Panc1 (cell line): ENCODE data around the gene ERFL. TPM values are rescaled to one million over a fixed set of nuclear protein-coding genes. Genes with fewer than 3 reads are reported as not detected.
A peak's percentile ranks its signal among the peaks of the same experiment; 100 is the strongest.

Experiments
- ATAC-seq: fragments of 200-7000 bp; cut with Tn5 transposase; 2 replicates; pipeline ENCODE4 v1.9.1; 2020; ENCODE audit warnings: mild to moderate bottlenecking, moderate library complexity
- BruUV-seq: library from RNA; stranded (reverse); fragments of 400-500 nt; replicated peaks from 2 replicates; lab custom pipeline; 2021; lab: Mats Ljungman, UMichigan
- CTCF ChIA-PET: fragments of 300-600 bp; sonication (Branson Sonifier 250); formaldehyde crosslinking; loops from one replicate; lab custom pipeline; 2022; ENCODE audit warnings: antibody characterized with exemption; lab: Charles Lee
- POLR2A ChIA-PET: fragments of 300-600 bp; sonication (Branson Sonifier 250); formaldehyde crosslinking; loops from one replicate; lab custom pipeline; 2022; ENCODE audit warnings: antibody characterized with exemption; lab: Charles Lee
- DNase-seq: peaks from one replicate; pipeline ENCODE4 v3.0.0-alpha.2; 2010; ENCODE audit warnings: low read depth, low spot score
- H3K27ac ChIP-seq: 2 replicates; pipeline ENCODE4 v1.5.1; 2011; ENCODE audit warnings: mild to moderate bottlenecking, low read length, inconsistent platforms
- H3K27me3 ChIP-seq: fragments of 200-500 bp; sonication (Bioruptor generic); 2 replicates; pipeline ENCODE4 v1.6.0; 2014; ENCODE audit warnings: low read length, inconsistent platforms; ENCODE audit not compliant: control insufficient read depth, insufficient read depth
- H3K36me3 ChIP-seq: fragments of 200-500 bp; sonication (Bioruptor generic); 2 replicates; pipeline ENCODE4 v1.5.1; 2014; ENCODE audit warnings: inconsistent platforms, mild to moderate bottlenecking, low read length, moderate library complexity; ENCODE audit not compliant: control insufficient read depth, insufficient read depth
- H3K4me1 ChIP-seq: 2 replicates; pipeline ENCODE4 v1.5.1; 2011; ENCODE audit warnings: inconsistent platforms, mild to moderate bottlenecking, low read length, moderate library complexity; ENCODE audit not compliant: control insufficient read depth, insufficient read depth
- H3K4me3 ChIP-seq, 2 experiments: 2 replicates each; pipeline ENCODE4 v1.5.1; 2011 to 2012; ENCODE audit warnings: low read depth in 2 of 2, low read length in 2 of 2, mild to moderate bottlenecking in 2 of 2, inconsistent platforms in 1 of 2, moderate library complexity in 1 of 2
- H3K9me3 ChIP-seq: fragments of 200-500 bp; sonication (Bioruptor generic); 2 replicates; pipeline ENCODE4 v1.5.1; 2014; ENCODE audit warnings: low read depth, mild to moderate bottlenecking, inconsistent platforms, low read length, moderate library complexity; ENCODE audit not compliant: control insufficient read depth, insufficient read depth
- POLR2AphosphoS5 ChIP-seq: IDR thresholded peaks from 2 replicates; pipeline ENCODE4 v1.6.1; 2012; ENCODE audit warnings: mild to moderate bottlenecking, low read depth, low read length, moderate library complexity
- SIN3A ChIP-seq: IDR thresholded peaks from 2 replicates; pipeline ENCODE4 v1.6.1; 2012; ENCODE audit warnings: low read depth, mild to moderate bottlenecking, low read length, moderate library complexity, borderline replicate concordance; ENCODE audit not compliant: insufficient read depth
- TCF7L2 ChIP-seq: IDR thresholded peaks from 2 replicates; pipeline ENCODE4 v1.6.1; 2011; ENCODE audit warnings: mild to moderate bottlenecking, low read depth, low read length, inconsistent platforms
- in situ Hi-C: cut with HindIII; loops from 2 replicates; pipeline ENCODE4 v1.10.0; 2016; ENCODE audit warnings: low sequenced_read_pairs, low pct_unique_long_range_greater_than_20kb
- intact Hi-C: fragments of 100-400 bp; cut with micrococcal nuclease; formaldehyde crosslinking; loops from one replicate; pipeline ENCODE4 v1.10.0; 2022; ENCODE audit not compliant: unreplicated experiment
- total RNA-seq: library from RNA; stranded (reverse); gene quantifications from one replicate; pipeline ENCODE4 v1.2.1, GENCODE V29; 2021; ENCODE audit not compliant: unreplicated experiment
- TF ChIP-seq, protein P1 (sequence below), 2 experiments: IDR thresholded peaks; 2 replicates each; pipeline ENCODE4 v1.6.1; 2011 to 2012; ENCODE audit warnings: low read depth in 2 of 2, control low read depth in 1 of 2, low read length in 1 of 2, mild to moderate bottlenecking in 1 of 2, moderate library complexity in 1 of 2; ENCODE audit not compliant: insufficient read depth in 1 of 2
- TF ChIP-seq, protein P2 (sequence below): fragments of 450-650 bp; IDR thresholded peaks from 2 replicates; pipeline ENCODE4 v1.5.1; 2017; ENCODE audit warnings: mild to moderate bottlenecking

The ERFL gene
- total RNA-seq, 1 experiment from 2014 or later = 0.18 TPM

DNA sequence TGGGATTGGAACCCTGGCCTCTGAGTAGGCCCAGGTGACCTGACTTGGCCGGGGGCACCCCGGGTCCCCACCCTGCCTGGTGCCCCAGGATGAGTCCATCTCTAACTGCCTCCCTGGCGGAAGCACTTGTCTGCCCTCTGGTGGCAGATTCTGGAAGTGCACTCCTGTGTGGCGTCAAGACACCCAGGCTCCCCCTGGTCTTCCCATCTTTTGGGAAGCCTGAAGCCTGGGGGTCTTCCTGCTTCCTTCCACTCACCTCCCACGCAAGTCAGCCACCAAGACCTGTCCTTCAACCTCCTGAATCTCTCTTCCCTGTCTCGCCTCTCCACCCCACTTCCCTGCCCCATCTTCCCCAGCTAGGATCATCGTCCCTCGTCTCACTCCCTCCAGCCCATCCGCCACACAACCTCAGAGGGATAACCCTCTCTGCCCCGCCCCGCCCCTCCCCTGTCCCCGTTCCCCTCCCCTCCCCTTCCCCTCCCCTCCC lies 23.5 kb upstream of the ERFL start:
- no peak overlapping the region for H3K27ac ChIP-seq
- in situ Hi-C loops = no loop called here

GRCh38 chr19:41947091-41947490 lies 18.8 kb upstream of the ERFL start:
- intact Hi-C loops (no loop called here), in situ Hi-C loops (no loop called here)
- no peaks in the 10 kb centered on the region for H3K4me1 ChIP-seq
- no peak overlapping the region for H3K27ac ChIP-seq
- BruUV-seq = no TSS peak
- ChIA-PET POLR2A (no interaction called here), CTCF (no interaction called here)
- no peaks in the 10 kb centered on the region for H3K9me3 ChIP-seq
- DNase-seq (no peak), ATAC-seq (no peak)
- H3K36me3 ChIP-seq = no peaks in the 10 kb centered on the region
- TF ChIP-seq, protein P1, sequence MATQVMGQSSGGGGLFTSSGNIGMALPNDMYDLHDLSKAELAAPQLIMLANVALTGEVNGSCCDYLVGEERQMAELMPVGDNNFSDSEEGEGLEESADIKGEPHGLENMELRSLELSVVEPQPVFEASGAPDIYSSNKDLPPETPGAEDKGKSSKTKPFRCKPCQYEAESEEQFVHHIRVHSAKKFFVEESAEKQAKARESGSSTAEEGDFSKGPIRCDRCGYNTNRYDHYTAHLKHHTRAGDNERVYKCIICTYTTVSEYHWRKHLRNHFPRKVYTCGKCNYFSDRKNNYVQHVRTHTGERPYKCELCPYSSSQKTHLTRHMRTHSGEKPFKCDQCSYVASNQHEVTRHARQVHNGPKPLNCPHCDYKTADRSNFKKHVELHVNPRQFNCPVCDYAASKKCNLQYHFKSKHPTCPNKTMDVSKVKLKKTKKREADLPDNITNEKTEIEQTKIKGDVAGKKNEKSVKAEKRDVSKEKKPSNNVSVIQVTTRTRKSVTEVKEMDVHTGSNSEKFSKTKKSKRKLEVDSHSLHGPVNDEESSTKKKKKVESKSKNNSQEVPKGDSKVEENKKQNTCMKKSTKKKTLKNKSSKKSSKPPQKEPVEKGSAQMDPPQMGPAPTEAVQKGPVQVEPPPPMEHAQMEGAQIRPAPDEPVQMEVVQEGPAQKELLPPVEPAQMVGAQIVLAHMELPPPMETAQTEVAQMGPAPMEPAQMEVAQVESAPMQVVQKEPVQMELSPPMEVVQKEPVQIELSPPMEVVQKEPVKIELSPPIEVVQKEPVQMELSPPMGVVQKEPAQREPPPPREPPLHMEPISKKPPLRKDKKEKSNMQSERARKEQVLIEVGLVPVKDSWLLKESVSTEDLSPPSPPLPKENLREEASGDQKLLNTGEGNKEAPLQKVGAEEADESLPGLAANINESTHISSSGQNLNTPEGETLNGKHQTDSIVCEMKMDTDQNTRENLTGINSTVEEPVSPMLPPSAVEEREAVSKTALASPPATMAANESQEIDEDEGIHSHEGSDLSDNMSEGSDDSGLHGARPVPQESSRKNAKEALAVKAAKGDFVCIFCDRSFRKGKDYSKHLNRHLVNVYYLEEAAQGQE (IDR thresholded peaks at IDR 0.05; ENCODE audit: insufficient read depth in 1 of 2, low read depth in 2 of 2, low read length in 1 of 2) = no peak
- TF ChIP-seq SIN3A = no peak
- no peak for TF ChIP-seq POLR2AphosphoS5
- TF ChIP-seq, protein P2, sequence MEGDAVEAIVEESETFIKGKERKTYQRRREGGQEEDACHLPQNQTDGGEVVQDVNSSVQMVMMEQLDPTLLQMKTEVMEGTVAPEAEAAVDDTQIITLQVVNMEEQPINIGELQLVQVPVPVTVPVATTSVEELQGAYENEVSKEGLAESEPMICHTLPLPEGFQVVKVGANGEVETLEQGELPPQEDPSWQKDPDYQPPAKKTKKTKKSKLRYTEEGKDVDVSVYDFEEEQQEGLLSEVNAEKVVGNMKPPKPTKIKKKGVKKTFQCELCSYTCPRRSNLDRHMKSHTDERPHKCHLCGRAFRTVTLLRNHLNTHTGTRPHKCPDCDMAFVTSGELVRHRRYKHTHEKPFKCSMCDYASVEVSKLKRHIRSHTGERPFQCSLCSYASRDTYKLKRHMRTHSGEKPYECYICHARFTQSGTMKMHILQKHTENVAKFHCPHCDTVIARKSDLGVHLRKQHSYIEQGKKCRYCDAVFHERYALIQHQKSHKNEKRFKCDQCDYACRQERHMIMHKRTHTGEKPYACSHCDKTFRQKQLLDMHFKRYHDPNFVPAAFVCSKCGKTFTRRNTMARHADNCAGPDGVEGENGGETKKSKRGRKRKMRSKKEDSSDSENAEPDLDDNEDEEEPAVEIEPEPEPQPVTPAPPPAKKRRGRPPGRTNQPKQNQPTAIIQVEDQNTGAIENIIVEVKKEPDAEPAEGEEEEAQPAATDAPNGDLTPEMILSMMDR = no peak
- no peak for TF ChIP-seq TCF7L2
- no peaks in the 10 kb centered on the region for H3K27me3 ChIP-seq
- H3K4me3 ChIP-seq = no peak overlapping the region

More for the DNA sequence above, 23.5 kb upstream of the ERFL start:
- no peaks in the 10 kb centered on the region for H3K27me3 ChIP-seq
- no peaks in the 10 kb centered on the region for H3K36me3 ChIP-seq
- H3K4me1 ChIP-seq = no peaks in the 10 kb centered on the region
- ChIA-PET POLR2A (no interaction called here), CTCF (no interaction called here)
- peak; percentile 57 for DNase-seq
- ATAC-seq = peak; percentile 88
- TF ChIP-seq, protein P1 (IDR thresholded peaks at IDR 0.05; ENCODE audit: insufficient read depth in 1 of 2, low read depth in 2 of 2, low read length in 1 of 2) = no peak
- TF ChIP-seq POLR2AphosphoS5 = no peak
- TF ChIP-seq, protein P2 = peak; percentile 93
- no peak overlapping the region for H3K4me3 ChIP-seq
- intact Hi-C loops = no loop called here
- H3K9me3 ChIP-seq = no peaks in the 10 kb centered on the region
- no TSS peak for BruUV-seq
